Activated CD4-positive, CD25-positive, alpha-beta regulatory T cell treated with anti-CD3 and anti-CD28 coated beads, Interleukin-2, amount 50 U/mL, for 72 hours (primary cell): Measurements from ENCODE around the gene MINAR2.

Source experiments
- DNase-seq: peaks from one replicate; pipeline ENCODE4 v3.0.0; 2021

The MINAR2 gene, protein sequence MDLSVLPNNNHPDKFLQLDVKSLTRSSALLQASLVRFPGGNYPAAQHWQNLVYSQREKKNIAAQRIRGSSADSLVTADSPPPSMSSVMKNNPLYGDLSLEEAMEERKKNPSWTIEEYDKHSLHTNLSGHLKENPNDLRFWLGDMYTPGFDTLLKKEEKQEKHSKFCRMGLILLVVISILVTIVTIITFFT

GRCh38 chr5:129747572-129748407, at the start of gene MINAR2:
Gene MINAR2 (plus strand): TSS chr5:129748094. CDS start chr5:129748191, 97 bp downstream.
- DNase-seq: no peak

- DNase-seq: no peak
Observed at GRCh38 chr5:129698661-129699060, 49.2 kb upstream of the MINAR2 start.

- no peak for DNase-seq
Observed at GRCh38 chr5:129716235-129716634, 31.7 kb upstream of the MINAR2 start.

DNA sequence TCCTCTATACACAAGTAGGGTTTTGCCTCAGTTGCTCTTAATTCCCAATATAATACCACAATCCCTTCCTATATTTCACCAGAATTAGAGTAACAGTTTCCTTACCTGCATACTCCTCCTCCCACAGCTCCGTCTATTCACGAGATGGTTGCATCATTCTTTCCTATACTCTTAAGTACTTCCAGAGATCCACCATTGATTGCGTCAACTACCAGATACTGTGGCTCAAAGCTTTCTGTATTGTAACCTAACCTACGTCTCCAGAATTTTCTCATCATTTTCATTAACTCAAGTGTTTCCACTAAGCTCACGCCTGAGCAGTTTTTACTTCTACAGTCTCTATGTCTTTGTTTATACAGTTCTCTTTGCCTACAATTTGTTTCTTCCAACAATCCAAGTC, 31.2 kb upstream of the MINAR2 start:
- no peak for DNase-seq

- DNase-seq: no peak
Observed at GRCh38 chr5:129717751-129718310, 30.1 kb upstream of the MINAR2 start.

GRCh38 chr5:129718471-129719090, 29.3 kb upstream of the MINAR2 start:
- DNase-seq: no peak

- no peak for DNase-seq
Observed at GRCh38 chr5:129724222-129724621, 23.7 kb upstream of the MINAR2 start.

- DNase-seq: no peak
Observed at GRCh38 chr5:129724647-129725046, 23.2 kb upstream of the MINAR2 start.

GRCh38 chr5:129739773-129740172, 8.1 kb upstream of the MINAR2 start:
- DNase-seq: no peak

DNA sequence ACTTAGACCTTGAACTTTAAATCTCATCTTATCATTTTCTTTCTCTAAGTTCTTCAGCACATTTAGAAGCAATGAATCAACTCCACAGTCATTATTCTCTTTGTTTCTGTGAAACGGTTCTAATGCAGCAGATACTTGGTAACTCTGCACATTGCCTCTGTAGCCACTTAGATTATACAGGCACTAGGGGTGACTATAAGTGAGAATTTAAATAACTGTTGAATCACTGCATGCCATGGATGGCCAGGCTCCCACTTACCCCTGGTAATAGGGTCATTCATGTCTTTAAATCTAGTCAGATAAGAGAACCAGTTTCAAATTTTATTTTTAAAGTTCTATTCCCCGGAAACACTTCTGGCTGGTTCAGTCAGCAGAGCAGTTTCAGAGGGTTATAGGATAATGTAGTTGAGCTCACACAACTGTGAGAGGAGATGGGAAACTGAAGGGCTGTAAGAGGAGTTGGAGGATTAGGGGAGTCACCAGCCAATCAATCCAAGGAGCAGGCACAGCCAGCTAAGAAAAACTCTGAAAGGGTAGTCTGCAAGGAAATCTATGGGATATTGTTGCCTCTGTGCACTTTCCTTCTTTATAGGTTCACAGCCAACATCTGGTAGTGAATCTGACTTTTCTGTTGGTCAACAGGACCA, 4.2 kb upstream of the MINAR2 start:
- no peak for DNase-seq

- no peak for DNase-seq
Observed at GRCh38 chr5:129745997-129746396, 1.9 kb upstream of the MINAR2 start.

DNA sequence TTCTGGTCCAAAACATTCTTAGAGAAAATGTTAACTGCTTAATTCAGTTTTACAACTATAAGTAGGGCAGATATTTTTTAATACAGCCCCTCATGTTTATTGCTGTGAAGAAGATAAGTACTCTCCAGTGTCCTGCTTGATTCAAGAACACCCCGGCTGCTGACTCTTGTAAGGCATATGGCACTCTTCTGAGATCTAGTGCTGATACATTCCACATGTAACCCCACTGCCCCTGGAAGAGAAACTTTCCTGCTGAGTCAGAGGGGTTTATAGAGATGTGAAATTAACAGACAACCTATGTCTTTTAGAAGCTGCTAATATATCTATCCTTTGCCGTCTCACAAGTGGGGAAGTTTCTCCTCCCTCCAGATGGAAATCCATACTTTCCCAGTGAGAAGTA, 1.0 kb upstream of the MINAR2 start:
- no peak for DNase-seq

GRCh38 chr5:129748913-129749880, 1.3 kb downstream of the MINAR2 start:
- DNase-seq: no peak

- no peak for DNase-seq
Observed at GRCh38 chr5:129760636-129761325, 12.9 kb downstream of the MINAR2 start.

DNA sequence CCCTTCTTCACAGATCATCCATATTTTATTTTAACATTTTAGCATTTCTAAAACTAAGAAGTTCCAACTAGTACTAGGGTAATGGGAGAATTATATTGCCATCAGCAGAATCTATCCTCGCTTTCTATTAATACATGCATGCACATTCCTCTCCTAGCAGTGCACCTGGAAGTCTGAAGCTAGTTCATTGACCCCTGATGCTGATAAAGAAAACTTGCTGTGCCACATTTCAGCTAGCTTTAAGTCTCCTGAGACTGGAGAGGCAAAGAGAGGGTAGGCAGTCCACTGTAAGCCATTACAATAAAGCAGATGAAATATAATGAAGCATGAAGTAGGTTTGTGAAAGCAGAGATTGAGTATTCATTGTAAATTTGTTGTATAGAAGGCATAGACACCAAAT, 15.8 kb downstream of the MINAR2 start:
- DNase-seq: no peak

DNA sequence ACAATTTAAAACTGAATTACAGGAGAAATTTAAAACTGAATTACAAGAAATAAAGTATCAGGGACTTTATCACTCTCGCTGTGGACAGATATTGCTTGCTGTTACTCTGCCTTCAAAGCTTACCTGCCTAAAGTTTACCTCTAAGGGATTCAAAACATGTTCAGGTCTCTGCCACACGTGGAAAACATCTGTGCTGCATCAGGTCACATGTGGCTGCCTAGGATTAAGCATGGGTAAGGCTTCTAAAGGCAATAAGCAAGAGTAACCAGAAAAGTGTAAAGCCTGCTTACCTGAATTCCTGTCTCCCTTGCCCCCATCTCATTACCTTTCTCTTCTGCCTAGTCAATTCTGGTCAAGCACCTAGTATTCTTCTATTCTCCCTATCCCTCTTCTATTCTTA, 18.9 kb downstream of the MINAR2 start:
- no peak for DNase-seq

GRCh38 chr5:129767927-129768380, 20.1 kb downstream of the MINAR2 start:
- peak; percentile 39 for DNase-seq

- DNase-seq: no peak
Observed at GRCh38 chr5:129768735-129769134, 20.8 kb downstream of the MINAR2 start.

DNA sequence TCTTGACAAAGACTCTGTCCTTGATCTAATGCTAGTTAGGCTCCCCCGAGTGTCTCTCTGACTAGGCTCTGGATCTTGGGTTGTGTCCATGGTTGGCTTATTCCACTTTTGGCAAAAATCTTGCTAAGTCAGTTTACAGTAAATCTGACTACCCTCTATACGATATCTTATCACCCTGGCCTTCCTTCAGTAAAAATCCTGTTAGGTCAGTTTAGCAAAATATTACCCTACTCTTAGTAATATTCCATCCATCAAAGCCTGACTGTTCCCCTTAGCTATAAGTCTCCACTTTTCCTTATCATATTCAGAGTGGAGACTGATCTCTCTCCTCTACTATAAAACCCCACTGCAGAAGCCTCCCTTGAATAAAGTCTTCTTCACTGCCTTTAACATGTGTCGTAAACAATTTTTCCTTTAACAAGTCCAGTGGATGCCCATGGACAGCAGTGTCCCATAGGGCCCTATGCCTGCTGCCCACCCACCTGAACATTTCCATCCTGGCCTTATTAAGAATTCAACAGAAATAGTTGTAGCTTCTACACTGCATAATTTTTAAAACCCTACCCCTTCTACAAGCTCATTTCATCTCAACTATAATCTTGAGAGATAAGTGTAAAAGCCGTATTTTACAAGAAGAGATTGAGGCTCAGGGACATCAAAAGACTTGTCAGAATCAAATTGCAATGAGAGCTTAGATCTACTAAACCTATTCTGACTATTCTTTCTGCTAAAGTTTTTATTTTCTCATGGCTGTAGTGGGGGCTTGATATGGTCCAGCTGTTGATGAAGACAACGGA, 22.3 kb downstream of the MINAR2 start:
- DNase-seq: no peak
